ENCODE results near the gene OR6N1.

Gene OR6N1

GRCh38 chr1:158810311-158810710 is 38.3 kb upstream of the OR6N1 start:
- no peaks in the 10 kb centered on the region for H4K20me1 ChIP-seq (ENCODE audit: insufficient read depth)
- no peaks in the 10 kb centered on the region for H3K4me1 ChIP-seq (ENCODE audit: low read depth, poor library complexity, severe bottlenecking)
- TF ChIP-seq CTCF (conservative IDR thresholded peaks at IDR 0.05; ENCODE audit: low read depth, low read length): no peak
- no peak overlapping the region for H3K9ac ChIP-seq
- H3K36me3 ChIP-seq (ENCODE audit: insufficient read depth): no peaks in the 10 kb centered on the region
- no peak overlapping the region for H2AFZ ChIP-seq (ENCODE audit: low read depth)
- H3K27me3 ChIP-seq (ENCODE audit: insufficient read depth, low read depth): no peaks in the 10 kb centered on the region
- H3K79me2 ChIP-seq (ENCODE audit: insufficient read depth, low read depth): no peaks in the 10 kb centered on the region
- H3K4me3 ChIP-seq (IDR thresholded peaks at IDR 0.05; ENCODE audit: insufficient read depth, low read depth, low read length): no peak overlapping the region
- H3K27ac ChIP-seq: no peak overlapping the region
- H3K4me2 ChIP-seq: no peak overlapping the region

- Histone ChIP-seq H3K4me1 (ENCODE audit: low read depth, poor library complexity, severe bottlenecking) (no peaks in the 10 kb centered on the region), H3K79me2 (ENCODE audit: insufficient read depth, low read depth) (no peaks in the 10 kb centered on the region), H3K4me3 (IDR thresholded peaks at IDR 0.05; ENCODE audit: insufficient read depth, low read depth, low read length) (no peak overlapping the region), H3K4me2 (no peak overlapping the region), H3K27ac (no peak overlapping the region), H3K27me3 (ENCODE audit: insufficient read depth, low read depth) (no peaks in the 10 kb centered on the region), H3K36me3 (ENCODE audit: insufficient read depth) (no peaks in the 10 kb centered on the region), H2AFZ (ENCODE audit: low read depth) (no peak overlapping the region), H3K9ac (no peak overlapping the region), H4K20me1 (ENCODE audit: insufficient read depth) (no peaks in the 10 kb centered on the region)
- TF ChIP-seq CTCF (conservative IDR thresholded peaks at IDR 0.05; ENCODE audit: low read depth, low read length): no peak
Observed at GRCh38 chr1:158809862-158810261, 37.9 kb upstream of the OR6N1 start.

- Histone ChIP-seq H3K36me3 (ENCODE audit: insufficient read depth) (no peaks in the 10 kb centered on the region), H3K27me3 (ENCODE audit: insufficient read depth, low read depth) (no peaks in the 10 kb centered on the region), H3K4me3 (IDR thresholded peaks at IDR 0.05; ENCODE audit: insufficient read depth, low read depth, low read length) (no peak overlapping the region), H4K20me1 (ENCODE audit: insufficient read depth) (no peaks in the 10 kb centered on the region), H3K4me1 (ENCODE audit: low read depth, poor library complexity, severe bottlenecking) (no peaks in the 10 kb centered on the region), H3K79me2 (ENCODE audit: insufficient read depth, low read depth) (no peaks in the 10 kb centered on the region), H3K9ac (no peak overlapping the region), H3K4me2 (no peak overlapping the region), H3K27ac (no peak overlapping the region), H2AFZ (ENCODE audit: low read depth) (no peak overlapping the region)
- TF ChIP-seq CTCF (conservative IDR thresholded peaks at IDR 0.05; ENCODE audit: low read depth, low read length): no peak
Observed at GRCh38 chr1:158809256-158809655, 37.3 kb upstream of the OR6N1 start.

- Histone ChIP-seq H3K27ac (no peak overlapping the region), H3K4me2 (no peak overlapping the region), H3K36me3 (ENCODE audit: insufficient read depth) (no peaks in the 10 kb centered on the region), H3K27me3 (ENCODE audit: insufficient read depth, low read depth) (no peaks in the 10 kb centered on the region), H4K20me1 (ENCODE audit: insufficient read depth) (no peaks in the 10 kb centered on the region), H3K4me3 (IDR thresholded peaks at IDR 0.05; ENCODE audit: insufficient read depth, low read depth, low read length) (no peak overlapping the region), H3K79me2 (ENCODE audit: insufficient read depth, low read depth) (no peaks in the 10 kb centered on the region), H2AFZ (ENCODE audit: low read depth) (no peak overlapping the region), H3K4me1 (ENCODE audit: low read depth, poor library complexity, severe bottlenecking) (no peaks in the 10 kb centered on the region), H3K9ac (no peak overlapping the region)
- no peak for TF ChIP-seq CTCF (conservative IDR thresholded peaks at IDR 0.05; ENCODE audit: low read depth, low read length)
Observed at GRCh38 chr1:158806916-158807536, 35.0 kb upstream of the OR6N1 start.

All from KMS-11 (cell line).